Measurements from ENCODE around the gene CEP72.

DNA sequence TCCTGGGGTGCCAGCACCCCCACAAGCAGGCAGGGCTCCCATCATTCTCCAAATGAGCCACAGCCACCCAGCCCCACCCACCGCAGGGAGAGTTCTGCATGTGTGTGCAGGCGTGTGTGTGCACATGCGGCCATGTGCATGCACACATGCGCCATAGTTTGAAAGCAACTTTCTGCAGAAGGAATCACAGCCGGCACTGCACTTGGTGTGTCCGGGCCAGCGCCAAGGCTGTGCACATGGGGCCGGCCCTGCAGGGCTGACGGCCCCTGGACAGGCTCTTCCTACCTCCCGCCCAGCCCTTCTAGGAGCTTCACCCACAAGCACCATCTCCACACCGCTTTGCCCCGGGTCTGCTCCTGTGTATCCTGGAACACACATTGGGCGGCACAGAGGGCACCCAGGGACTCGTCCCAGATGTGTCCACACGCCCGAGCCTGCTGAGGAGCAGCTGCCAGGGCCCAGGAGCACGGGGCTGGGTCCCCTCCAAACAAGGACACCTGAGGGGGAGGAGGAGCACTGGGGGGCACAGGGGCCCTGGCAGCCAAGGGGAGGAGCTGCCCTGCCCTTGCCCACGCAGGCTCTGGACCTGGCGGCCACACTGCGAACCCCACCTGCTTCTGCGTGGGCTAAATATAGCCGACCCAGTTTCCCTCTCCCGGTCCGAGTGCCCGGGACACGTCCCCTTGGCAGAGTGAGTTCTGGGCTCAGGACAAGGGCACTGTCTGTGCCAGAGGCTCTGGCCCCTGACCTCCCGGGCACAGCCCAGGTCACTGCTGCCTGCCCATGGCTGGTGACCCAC is 61.9 kb downstream of the CEP72 start:
- TF ChIP-seq, protein P1, sequence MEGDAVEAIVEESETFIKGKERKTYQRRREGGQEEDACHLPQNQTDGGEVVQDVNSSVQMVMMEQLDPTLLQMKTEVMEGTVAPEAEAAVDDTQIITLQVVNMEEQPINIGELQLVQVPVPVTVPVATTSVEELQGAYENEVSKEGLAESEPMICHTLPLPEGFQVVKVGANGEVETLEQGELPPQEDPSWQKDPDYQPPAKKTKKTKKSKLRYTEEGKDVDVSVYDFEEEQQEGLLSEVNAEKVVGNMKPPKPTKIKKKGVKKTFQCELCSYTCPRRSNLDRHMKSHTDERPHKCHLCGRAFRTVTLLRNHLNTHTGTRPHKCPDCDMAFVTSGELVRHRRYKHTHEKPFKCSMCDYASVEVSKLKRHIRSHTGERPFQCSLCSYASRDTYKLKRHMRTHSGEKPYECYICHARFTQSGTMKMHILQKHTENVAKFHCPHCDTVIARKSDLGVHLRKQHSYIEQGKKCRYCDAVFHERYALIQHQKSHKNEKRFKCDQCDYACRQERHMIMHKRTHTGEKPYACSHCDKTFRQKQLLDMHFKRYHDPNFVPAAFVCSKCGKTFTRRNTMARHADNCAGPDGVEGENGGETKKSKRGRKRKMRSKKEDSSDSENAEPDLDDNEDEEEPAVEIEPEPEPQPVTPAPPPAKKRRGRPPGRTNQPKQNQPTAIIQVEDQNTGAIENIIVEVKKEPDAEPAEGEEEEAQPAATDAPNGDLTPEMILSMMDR (IDR thresholded peaks at IDR 0.05; ENCODE audit: low read length): no peak
- TF ChIP-seq EZH2 (IDR thresholded peaks at IDR 0.05; ENCODE audit: borderline replicate concordance, low read length): no peak
